CD4-positive, alpha-beta memory T cell (primary cell): ENCODE data around the gene MIGA1. TPM values are rescaled to one million over a fixed set of nuclear protein-coding genes. Genes with fewer than 3 reads are reported as not detected.

Source experiments
- polyA plus RNA-seq, 2 donors: library from polyadenylated mRNA; unstranded; fragments of 300-500 nt; fragmentation: Illumina TruSeq; gene quantifications; one replicate each; pipeline ENCODE4 v1.2.3, GENCODE V29; 2021
- total RNA-seq, 2 experiments: library from RNA; stranded (reverse); gene quantifications; one replicate each; pipeline ENCODE4 v1.2.3, GENCODE V29; 2021

MIGA1 gene
- total and polyA plus RNA-seq, 4 experiments from 2014 or later, result 6.0 to 21.7 (median 14.5) TPM

Other genes with a start within 250 kb of the MIGA1 start
- gene ZZZ3, start 97.0 kb upstream of the MIGA1 start, total RNA-seq, result 10 to 100 TPM; 64.6 to 65.5 TPM
- gene ZZZ3, start 97.0 kb upstream of the MIGA1 start, polyA plus RNA-seq, result 10 to 100 TPM; 22.9 to 39.8 TPM
- gene USP33, start 19.8 kb upstream of the MIGA1 start, total RNA-seq, result 10 to 100 TPM; 87.4 to 89.1 TPM
- gene USP33, start 19.8 kb upstream of the MIGA1 start, polyA plus RNA-seq, result 10 to 100 TPM; 43.0 to 43.4 TPM
- under 1 TPM; 0.47 to 0.67 TPM for gene NEXN, start 109.0 kb downstream of the MIGA1 start, total RNA-seq
- under 1 TPM; 0.31 to 0.57 TPM for gene NEXN, start 109.0 kb downstream of the MIGA1 start, polyA plus RNA-seq
- gene FUBP1, start 199.4 kb downstream of the MIGA1 start, total RNA-seq, result 100 to 1,000 TPM; 246 to 270 TPM
- 10 to 100 TPM; 31.5 to 58.0 TPM for gene FUBP1, start 199.4 kb downstream of the MIGA1 start, polyA plus RNA-seq
- gene DNAJB4, start 225.3 kb downstream of the MIGA1 start, total RNA-seq, result 10 to 100 TPM; 15.5 to 18.3 TPM
- gene DNAJB4, start 225.3 kb downstream of the MIGA1 start, polyA plus RNA-seq, result 1 to 10 TPM; 8.7 to 9.8 TPM